ENCODE data around the gene ARX.

The ARX gene

DNA sequence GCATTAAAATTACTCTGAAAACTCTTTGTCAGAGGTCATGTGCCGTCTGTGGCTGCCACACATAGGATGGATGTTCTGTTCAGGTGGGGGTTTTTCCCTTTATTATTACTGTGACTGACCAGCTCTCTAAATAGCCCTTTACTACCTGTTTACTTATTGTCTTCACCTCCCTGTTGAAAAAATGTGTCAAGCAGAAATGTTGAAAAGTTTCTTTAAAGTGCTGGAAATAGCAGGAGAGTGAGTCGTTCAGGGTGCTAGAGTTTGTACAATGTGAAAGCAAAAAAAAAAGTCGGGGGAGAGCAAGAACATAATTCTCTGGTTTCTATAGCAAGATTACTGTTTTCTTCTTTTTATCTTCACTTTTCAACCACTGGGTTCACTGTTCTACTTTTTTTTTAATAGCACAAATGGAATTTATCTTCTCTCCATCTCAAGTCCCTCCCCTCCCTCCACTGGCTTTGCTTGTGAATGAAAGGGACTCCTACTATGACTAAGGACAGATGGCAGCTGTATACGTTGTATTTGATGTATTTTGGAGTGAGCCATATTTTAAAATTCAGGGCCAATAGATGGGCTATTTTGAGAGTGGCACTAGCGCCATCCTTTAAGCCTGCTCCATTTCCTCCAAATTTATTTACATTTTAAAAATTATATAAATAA, 33.3 kb downstream of the ARX start:
- no peaks in the 10 kb centered on the region for H3K9me3 ChIP-seq
- no peak overlapping the region for H3K27ac ChIP-seq
- no peak overlapping the region for H3K4me3 ChIP-seq (ENCODE audit: low read depth in 1 of 2, low read length in 1 of 2)
- no peaks in the 10 kb centered on the region for H3K4me1 ChIP-seq (ENCODE audit: control insufficient read depth in 1 of 2, insufficient read depth in 1 of 2, low read depth in 1 of 2, low read length in 1 of 2)
- TF ChIP-seq, protein P1, sequence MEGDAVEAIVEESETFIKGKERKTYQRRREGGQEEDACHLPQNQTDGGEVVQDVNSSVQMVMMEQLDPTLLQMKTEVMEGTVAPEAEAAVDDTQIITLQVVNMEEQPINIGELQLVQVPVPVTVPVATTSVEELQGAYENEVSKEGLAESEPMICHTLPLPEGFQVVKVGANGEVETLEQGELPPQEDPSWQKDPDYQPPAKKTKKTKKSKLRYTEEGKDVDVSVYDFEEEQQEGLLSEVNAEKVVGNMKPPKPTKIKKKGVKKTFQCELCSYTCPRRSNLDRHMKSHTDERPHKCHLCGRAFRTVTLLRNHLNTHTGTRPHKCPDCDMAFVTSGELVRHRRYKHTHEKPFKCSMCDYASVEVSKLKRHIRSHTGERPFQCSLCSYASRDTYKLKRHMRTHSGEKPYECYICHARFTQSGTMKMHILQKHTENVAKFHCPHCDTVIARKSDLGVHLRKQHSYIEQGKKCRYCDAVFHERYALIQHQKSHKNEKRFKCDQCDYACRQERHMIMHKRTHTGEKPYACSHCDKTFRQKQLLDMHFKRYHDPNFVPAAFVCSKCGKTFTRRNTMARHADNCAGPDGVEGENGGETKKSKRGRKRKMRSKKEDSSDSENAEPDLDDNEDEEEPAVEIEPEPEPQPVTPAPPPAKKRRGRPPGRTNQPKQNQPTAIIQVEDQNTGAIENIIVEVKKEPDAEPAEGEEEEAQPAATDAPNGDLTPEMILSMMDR (IDR thresholded peaks at IDR 0.05): no peak
- H3K27me3 ChIP-seq: no peaks in the 10 kb centered on the region
- no peaks in the 10 kb centered on the region for H3K36me3 ChIP-seq

DNA sequence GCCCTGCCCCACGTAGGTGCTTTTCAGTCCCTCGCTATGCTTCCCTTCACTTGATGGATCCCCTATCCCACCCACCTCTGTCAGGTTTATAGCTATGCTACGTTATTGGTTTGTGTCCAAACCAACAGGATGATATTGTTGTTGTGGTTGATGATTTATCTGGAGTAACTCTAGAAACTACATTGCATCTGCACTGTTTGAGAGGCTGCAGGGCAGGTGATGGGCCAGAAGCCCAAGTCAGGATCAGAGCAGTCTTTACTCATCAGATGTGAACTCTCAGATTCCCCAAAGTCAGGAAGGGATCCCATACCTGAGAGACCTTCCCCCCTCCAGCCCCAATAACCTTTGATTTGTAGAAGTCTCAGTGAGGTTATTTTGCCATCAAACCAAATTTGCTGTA, 34.7 kb downstream of the ARX start:
- no peaks in the 10 kb centered on the region for H3K9me3 ChIP-seq
- H3K36me3 ChIP-seq: no peaks in the 10 kb centered on the region
- H3K27ac ChIP-seq: no peak overlapping the region
- TF ChIP-seq, protein P1 (IDR thresholded peaks at IDR 0.05): no peak
- H3K4me1 ChIP-seq (ENCODE audit: control insufficient read depth in 1 of 2, insufficient read depth in 1 of 2, low read depth in 1 of 2, low read length in 1 of 2): no peaks in the 10 kb centered on the region
- H3K27me3 ChIP-seq: no peaks in the 10 kb centered on the region
- no peak overlapping the region for H3K4me3 ChIP-seq (ENCODE audit: low read depth in 1 of 2, low read length in 1 of 2)

DNA sequence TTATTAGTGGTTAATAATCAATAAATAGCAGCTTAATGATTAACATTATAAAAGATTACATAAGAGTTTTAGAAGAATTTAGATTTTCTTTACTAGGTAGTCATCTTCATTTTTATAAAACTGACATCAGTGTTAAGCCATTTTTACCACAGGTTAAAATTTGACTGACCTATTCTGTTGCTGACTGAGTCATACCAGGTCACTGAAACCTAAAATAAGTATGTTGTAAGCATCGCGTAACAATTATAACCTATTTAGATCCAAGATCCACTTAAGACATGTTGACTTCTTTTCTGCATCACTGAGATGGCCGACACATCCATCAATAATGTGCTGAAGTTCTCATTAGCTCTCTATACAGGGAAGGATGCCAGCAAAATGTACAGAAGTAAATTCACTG, 36.7 kb downstream of the ARX start:
- TF ChIP-seq, protein P1 (IDR thresholded peaks at IDR 0.05): no peak

DNA sequence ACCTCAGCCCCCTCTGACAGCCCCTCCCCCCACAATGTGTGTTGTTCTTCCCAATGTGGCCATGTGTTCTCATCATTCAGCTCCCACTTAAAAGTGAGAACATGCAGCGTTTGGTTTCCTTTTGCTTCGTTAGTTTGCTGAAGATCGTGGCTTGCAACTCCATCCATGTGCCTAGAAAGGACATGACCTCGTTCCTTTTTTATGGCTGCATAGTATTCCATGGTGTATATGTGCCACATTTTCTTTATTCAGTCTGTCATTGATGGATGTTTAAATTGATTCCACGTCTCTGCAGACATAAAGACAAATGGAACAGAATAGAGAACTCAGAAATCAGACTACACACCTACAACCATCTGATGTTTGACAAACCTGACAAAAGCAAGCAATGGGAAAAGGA, 46.0 kb downstream of the ARX start:
- Histone ChIP-seq H3K4me1 (ENCODE audit: control insufficient read depth in 1 of 2, insufficient read depth in 1 of 2, low read depth in 1 of 2, low read length in 1 of 2) (no peaks in the 10 kb centered on the region), H3K36me3 (no peaks in the 10 kb centered on the region)

More for the DNA sequence above, 36.7 kb downstream of the ARX start:
- Histone ChIP-seq H3K27me3 (no peaks in the 10 kb centered on the region), H3K4me1 (ENCODE audit: control insufficient read depth in 1 of 2, insufficient read depth in 1 of 2, low read depth in 1 of 2, low read length in 1 of 2) (no peaks in the 10 kb centered on the region), H3K27ac (no peak overlapping the region), H3K4me3 (ENCODE audit: low read depth in 1 of 2, low read length in 1 of 2) (no peak overlapping the region), H3K9me3 (no peaks in the 10 kb centered on the region), H3K36me3 (no peaks in the 10 kb centered on the region)

DNA sequence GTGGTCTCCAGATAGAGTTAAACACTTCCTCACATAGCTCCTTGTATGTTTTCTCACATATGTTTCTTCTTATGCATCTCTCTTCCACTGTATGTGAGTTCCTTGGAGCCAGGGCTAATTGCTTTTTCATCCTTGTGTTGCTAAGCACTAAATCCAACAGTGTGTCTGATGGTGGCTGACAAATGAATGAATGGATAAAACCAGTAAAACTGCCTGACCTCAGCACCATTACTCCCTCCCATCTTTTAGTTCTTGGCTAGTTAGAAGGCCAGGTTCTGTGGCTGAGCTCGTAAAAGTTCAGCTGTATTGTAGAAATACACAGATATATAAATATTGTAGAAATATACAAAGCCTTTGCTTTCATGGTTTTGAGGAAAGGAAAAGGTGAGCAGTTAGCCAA, 50.4 kb downstream of the ARX start:
- no peaks in the 10 kb centered on the region for H3K9me3 ChIP-seq
- no peak overlapping the region for H3K4me3 ChIP-seq (ENCODE audit: low read depth in 1 of 2, low read length in 1 of 2)
- no peaks in the 10 kb centered on the region for H3K4me1 ChIP-seq (ENCODE audit: control insufficient read depth in 1 of 2, insufficient read depth in 1 of 2, low read depth in 1 of 2, low read length in 1 of 2)
- TF ChIP-seq, protein P1 (IDR thresholded peaks at IDR 0.05): no peak
- H3K27ac ChIP-seq: no peak overlapping the region
- no peaks in the 10 kb centered on the region for H3K36me3 ChIP-seq
- no peaks in the 10 kb centered on the region for H3K27me3 ChIP-seq

More for the DNA sequence above, 46.0 kb downstream of the ARX start:
- H3K4me3 ChIP-seq (ENCODE audit: low read depth in 1 of 2, low read length in 1 of 2): no peak overlapping the region
- H3K9me3 ChIP-seq: no peaks in the 10 kb centered on the region
- TF ChIP-seq, protein P1 (IDR thresholded peaks at IDR 0.05): no peak
- no peaks in the 10 kb centered on the region for H3K27me3 ChIP-seq
- H3K27ac ChIP-seq: no peak overlapping the region
